ENCODE data around the gene HMCN2. TPM values are rescaled to one million over a fixed set of nuclear protein-coding genes. Genes with fewer than 3 reads are reported as not detected.
A peak's percentile ranks its signal among the peaks of the same experiment; 100 is the strongest.

HMCN2 gene
- total and polyA plus RNA-seq, 2 experiments from 2014 or later: 0.50 to 0.54 TPM

GRCh38 chr9:130451509-130452388, 186.2 kb downstream of the HMCN2 start:
- Histone ChIP-seq H3K9me2 (replicated peaks; ENCODE audit: insufficient read depth) (no peaks in the 10 kb centered on the region), H2AFZ (no peak overlapping the region), H3K4me2 (peak overlapping the region; percentile 55), H3K4me3 (no peak overlapping the region), H3K9me3 (ENCODE audit: low read depth) (no peaks in the 10 kb centered on the region), H4K20me1 (ENCODE audit: insufficient read depth, poor library complexity, severe bottlenecking) (no peaks in the 10 kb centered on the region), H3K36me3 (replicated peaks; ENCODE audit: insufficient read depth, low read depth) (no peaks in the 10 kb centered on the region), H3K79me2 (peaks cover 20% of the 10 kb centered on the region), H3K27me3 (no peaks in the 10 kb centered on the region), H3K4me1 (ENCODE audit: insufficient read depth) (peaks cover 38% of the 10 kb centered on the region), H3K27ac (peak overlapping the region; percentile 95)
- TF ChIP-seq, protein P1, sequence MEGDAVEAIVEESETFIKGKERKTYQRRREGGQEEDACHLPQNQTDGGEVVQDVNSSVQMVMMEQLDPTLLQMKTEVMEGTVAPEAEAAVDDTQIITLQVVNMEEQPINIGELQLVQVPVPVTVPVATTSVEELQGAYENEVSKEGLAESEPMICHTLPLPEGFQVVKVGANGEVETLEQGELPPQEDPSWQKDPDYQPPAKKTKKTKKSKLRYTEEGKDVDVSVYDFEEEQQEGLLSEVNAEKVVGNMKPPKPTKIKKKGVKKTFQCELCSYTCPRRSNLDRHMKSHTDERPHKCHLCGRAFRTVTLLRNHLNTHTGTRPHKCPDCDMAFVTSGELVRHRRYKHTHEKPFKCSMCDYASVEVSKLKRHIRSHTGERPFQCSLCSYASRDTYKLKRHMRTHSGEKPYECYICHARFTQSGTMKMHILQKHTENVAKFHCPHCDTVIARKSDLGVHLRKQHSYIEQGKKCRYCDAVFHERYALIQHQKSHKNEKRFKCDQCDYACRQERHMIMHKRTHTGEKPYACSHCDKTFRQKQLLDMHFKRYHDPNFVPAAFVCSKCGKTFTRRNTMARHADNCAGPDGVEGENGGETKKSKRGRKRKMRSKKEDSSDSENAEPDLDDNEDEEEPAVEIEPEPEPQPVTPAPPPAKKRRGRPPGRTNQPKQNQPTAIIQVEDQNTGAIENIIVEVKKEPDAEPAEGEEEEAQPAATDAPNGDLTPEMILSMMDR (IDR thresholded peaks at IDR 0.05; ENCODE audit: poor library complexity): peak; percentile 45
- TF ChIP-seq EZH2phosphoT487 (IDR thresholded peaks at IDR 0.05; ENCODE audit: low read depth, severe bottlenecking, unreplicated experiment): no peak
- peak; percentile 96 for DNase-seq (ENCODE audit: low spot score)
- WGBS (ENCODE audit: low lambda C conversion rate, missing lambda C conversion rate): 64% methylated on average over 23 of the region's 23 CpGs

DNA sequence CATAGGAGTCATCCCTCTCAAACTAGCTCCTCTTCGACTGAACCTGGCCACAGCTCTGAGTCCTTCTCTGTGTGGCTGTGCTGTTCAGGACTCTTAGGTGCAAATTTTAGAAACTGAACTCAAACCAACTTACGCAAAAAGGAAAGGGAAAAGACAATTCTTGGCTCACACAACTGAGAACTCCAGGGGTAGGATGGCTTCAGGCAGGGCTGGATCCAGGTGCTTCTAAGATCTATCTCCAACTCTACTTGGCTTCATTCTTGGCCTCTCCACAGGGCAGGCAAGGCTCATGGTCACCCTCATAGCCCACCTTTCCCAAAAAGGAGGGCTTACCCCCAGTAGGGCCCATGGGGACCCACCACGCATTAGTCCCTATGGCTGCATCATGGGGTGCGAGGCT, 187.3 kb downstream of the HMCN2 start:
- no peak for DNase-seq (ENCODE audit: low spot score)
- TF ChIP-seq, protein P1 (IDR thresholded peaks at IDR 0.05; ENCODE audit: poor library complexity): no peak
- TF ChIP-seq EZH2phosphoT487 (IDR thresholded peaks at IDR 0.05; ENCODE audit: low read depth, severe bottlenecking, unreplicated experiment) (no peak), EZH2 (IDR thresholded peaks at IDR 0.05; ENCODE audit: borderline replicate concordance) (no peak)
- H3K9me2 ChIP-seq (replicated peaks; ENCODE audit: insufficient read depth): no peaks in the 10 kb centered on the region
- no peaks in the 10 kb centered on the region for H3K9me3 ChIP-seq (ENCODE audit: low read depth)
- peaks cover 16% of the 10 kb centered on the region for H3K79me2 ChIP-seq
- no peaks in the 10 kb centered on the region for H4K20me1 ChIP-seq (ENCODE audit: insufficient read depth, poor library complexity, severe bottlenecking)
- H3K4me2 ChIP-seq: no peak overlapping the region
- WGBS (ENCODE audit: low lambda C conversion rate, missing lambda C conversion rate): 98% methylated on average over 4 of the region's 4 CpGs
- no peak overlapping the region for H3K27ac ChIP-seq
- no peaks in the 10 kb centered on the region for H3K36me3 ChIP-seq (replicated peaks; ENCODE audit: insufficient read depth, low read depth)
- H2AFZ ChIP-seq: no peak overlapping the region
- no peak overlapping the region for H3K4me3 ChIP-seq
- H3K4me1 ChIP-seq (ENCODE audit: insufficient read depth): peaks cover 27% of the 10 kb centered on the region
- no peaks in the 10 kb centered on the region for H3K27me3 ChIP-seq

DNA sequence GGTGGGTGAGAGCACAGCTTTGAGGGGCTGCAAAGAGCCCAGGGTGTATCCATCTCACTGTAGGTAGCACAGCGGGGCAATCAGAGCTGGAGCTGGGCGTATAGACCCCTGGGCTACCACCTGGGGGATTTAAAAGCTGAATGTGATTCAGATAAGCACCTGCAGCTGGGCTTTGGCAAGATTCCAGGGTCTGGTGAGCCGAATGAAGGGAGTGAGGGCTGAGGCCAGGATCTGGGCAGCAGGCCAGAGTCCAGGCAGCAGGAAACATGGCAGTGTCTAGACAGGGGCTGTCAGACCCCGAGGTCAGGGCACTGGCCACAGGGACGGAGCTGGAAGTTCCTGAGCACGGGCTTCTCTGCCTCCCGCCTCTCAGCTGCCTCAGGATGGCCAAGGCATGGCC, 187.9 kb downstream of the HMCN2 start:
- no peak overlapping the region for H3K27ac ChIP-seq
- no peak overlapping the region for H2AFZ ChIP-seq
- TF ChIP-seq EZH2 (IDR thresholded peaks at IDR 0.05; ENCODE audit: borderline replicate concordance): no peak
- TF ChIP-seq EZH2phosphoT487 (IDR thresholded peaks at IDR 0.05; ENCODE audit: low read depth, severe bottlenecking, unreplicated experiment): no peak
- TF ChIP-seq, protein P1 (IDR thresholded peaks at IDR 0.05; ENCODE audit: poor library complexity): no peak
- H3K9me2 ChIP-seq (replicated peaks; ENCODE audit: insufficient read depth): no peaks in the 10 kb centered on the region
- H3K4me1 ChIP-seq (ENCODE audit: insufficient read depth): peaks cover 25% of the 10 kb centered on the region
- H3K79me2 ChIP-seq: peaks cover 11% of the 10 kb centered on the region
- 74% methylated on average over 7 of the region's 7 CpGs for WGBS (ENCODE audit: low lambda C conversion rate, missing lambda C conversion rate)
- no peak overlapping the region for H3K4me3 ChIP-seq
- DNase-seq (ENCODE audit: low spot score): peak; percentile 68
- H3K4me2 ChIP-seq: no peak overlapping the region
- H3K36me3 ChIP-seq (replicated peaks; ENCODE audit: insufficient read depth, low read depth): no peaks in the 10 kb centered on the region
- H3K9me3 ChIP-seq (ENCODE audit: low read depth): no peaks in the 10 kb centered on the region
- no peaks in the 10 kb centered on the region for H3K27me3 ChIP-seq
- H4K20me1 ChIP-seq (ENCODE audit: insufficient read depth, poor library complexity, severe bottlenecking): no peaks in the 10 kb centered on the region

All from hepatocyte (in vitro differentiated cells).